Chondrocyte (in vitro differentiated cells): ENCODE results near the gene PDZD2. TPM values are rescaled to one million over a fixed set of nuclear protein-coding genes. Genes with fewer than 3 reads are reported as not detected.

Experiments
- DNase-seq: peaks from one replicate; pipeline ENCODE4 v3.0.0; 2021; ENCODE audit warnings: mixed read lengths, low spot score
- H3K27ac Mint-ChIP-seq: one replicate; pipeline ENCODE4 v1.8.0; 2021; ENCODE audit warnings: mild to moderate bottlenecking, moderate library complexity, mixed read lengths; ENCODE audit not compliant: unreplicated experiment
- H3K27me3 Mint-ChIP-seq: 2 replicates; pipeline ENCODE4 v1.8.0; 2021; ENCODE audit warnings: low read depth, mixed read lengths
- H3K36me3 Mint-ChIP-seq: 2 replicates; pipeline ENCODE4 v1.8.0; 2021; ENCODE audit warnings: low read depth, mixed read lengths
- H3K4me1 Mint-ChIP-seq: 2 replicates; pipeline ENCODE4 v1.8.0; 2021; ENCODE audit warnings: low read depth, mild to moderate bottlenecking, mixed read lengths
- H3K4me3 Mint-ChIP-seq: one replicate; pipeline ENCODE4 v1.8.0; 2021; ENCODE audit warnings: mild to moderate bottlenecking, moderate library complexity, mixed read lengths; ENCODE audit not compliant: unreplicated experiment
- H3K9me3 Mint-ChIP-seq: 2 replicates; pipeline ENCODE4 v1.8.0; 2021; ENCODE audit warnings: low read depth, mixed read lengths
- total RNA-seq: library from RNA; stranded (reverse); gene quantifications from 3 replicates; pipeline ENCODE4 v1.2.1, GENCODE V29; 2021
- TF ChIP-seq, protein P1 (sequence below): fragments of 200-600 bp; sonication (generic); IDR thresholded peaks from 2 replicates; pipeline ENCODE4 v1.5.0; 2021; ENCODE audit warnings: antibody characterized with exemption, mild to moderate bottlenecking, moderate library complexity

The PDZD2 gene
- total RNA-seq, 1 donor from 2014 or later: 30.9 TPM

DNA sequence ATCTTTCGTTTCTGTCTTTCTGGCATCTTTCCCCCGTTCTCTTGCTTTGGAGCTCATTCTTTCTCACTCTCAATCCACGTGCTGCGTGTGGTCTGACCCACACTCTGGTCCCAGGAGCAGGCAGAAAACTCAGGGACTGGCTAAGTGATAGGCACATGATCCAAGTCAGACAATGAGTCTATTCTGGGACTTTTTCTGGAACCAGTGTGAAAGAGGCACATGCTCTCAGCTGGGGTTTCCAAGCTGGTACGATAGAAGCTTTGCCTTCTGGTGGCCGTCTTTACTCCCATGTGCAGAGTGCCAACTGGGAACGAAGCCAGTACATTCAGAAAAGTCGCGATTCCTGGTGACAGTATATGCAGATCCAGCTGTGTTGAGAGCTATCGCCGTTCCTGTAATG, 94.4 kb downstream of the PDZD2 start:
- no peak for DNase-seq
- Mint-ChIP-seq H3K36me3 (no peaks in the 10 kb centered on the region), H3K27me3 (peaks cover 9% of the 10 kb centered on the region), H3K4me1 (no peaks in the 10 kb centered on the region), H3K4me3 (no peak overlapping the region), H3K9me3 (no peaks in the 10 kb centered on the region), H3K27ac (no peak overlapping the region)
- TF ChIP-seq, protein P1, sequence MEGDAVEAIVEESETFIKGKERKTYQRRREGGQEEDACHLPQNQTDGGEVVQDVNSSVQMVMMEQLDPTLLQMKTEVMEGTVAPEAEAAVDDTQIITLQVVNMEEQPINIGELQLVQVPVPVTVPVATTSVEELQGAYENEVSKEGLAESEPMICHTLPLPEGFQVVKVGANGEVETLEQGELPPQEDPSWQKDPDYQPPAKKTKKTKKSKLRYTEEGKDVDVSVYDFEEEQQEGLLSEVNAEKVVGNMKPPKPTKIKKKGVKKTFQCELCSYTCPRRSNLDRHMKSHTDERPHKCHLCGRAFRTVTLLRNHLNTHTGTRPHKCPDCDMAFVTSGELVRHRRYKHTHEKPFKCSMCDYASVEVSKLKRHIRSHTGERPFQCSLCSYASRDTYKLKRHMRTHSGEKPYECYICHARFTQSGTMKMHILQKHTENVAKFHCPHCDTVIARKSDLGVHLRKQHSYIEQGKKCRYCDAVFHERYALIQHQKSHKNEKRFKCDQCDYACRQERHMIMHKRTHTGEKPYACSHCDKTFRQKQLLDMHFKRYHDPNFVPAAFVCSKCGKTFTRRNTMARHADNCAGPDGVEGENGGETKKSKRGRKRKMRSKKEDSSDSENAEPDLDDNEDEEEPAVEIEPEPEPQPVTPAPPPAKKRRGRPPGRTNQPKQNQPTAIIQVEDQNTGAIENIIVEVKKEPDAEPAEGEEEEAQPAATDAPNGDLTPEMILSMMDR: no peak

DNA sequence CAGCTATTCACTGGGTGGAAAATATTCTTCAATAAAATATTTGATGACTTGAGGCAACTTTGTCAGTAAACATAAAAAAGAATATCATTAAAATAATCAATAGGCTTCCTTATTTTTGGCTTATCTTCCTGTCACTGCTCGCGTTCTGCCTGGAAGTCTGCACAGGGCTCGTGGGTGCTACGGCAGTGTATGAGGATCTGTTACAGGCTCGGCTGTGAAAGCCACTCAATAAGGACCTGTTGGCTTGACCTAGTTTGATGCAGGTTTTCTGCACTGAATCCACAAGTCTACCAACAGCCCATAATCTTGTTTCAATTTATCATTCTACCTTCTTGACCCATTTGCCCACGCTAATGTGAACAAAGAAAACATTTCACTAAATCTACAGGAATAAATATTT, 97.2 kb downstream of the PDZD2 start:
- TF ChIP-seq, protein P1: no peak
- no peak for DNase-seq
- no peak overlapping the region for H3K4me3 Mint-ChIP-seq
- no peaks in the 10 kb centered on the region for H3K36me3 Mint-ChIP-seq
- no peaks in the 10 kb centered on the region for H3K4me1 Mint-ChIP-seq
- H3K9me3 Mint-ChIP-seq: peaks cover 4% of the 10 kb centered on the region
- no peak overlapping the region for H3K27ac Mint-ChIP-seq
- peaks cover 9% of the 10 kb centered on the region for H3K27me3 Mint-ChIP-seq

DNA sequence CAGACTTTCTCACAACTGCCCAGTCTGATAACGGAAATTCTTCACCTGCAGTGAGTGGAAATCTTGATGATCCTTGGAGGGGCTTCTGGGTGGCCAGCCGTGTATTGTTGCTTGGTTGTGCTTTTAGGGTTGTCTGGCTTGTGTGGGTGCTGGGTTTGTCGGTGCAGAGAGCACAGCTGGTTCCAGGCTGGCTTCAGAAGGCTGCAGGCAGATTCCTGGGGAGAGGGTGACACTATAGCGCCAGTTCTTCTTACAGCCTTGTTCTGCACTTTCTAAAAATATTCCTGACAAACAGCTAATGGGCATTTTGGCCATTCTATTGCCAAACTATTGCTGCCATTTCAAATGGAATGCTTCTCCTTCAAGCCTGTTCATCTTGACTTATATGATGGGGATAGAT, 99.3 kb downstream of the PDZD2 start:
- peaks cover 9% of the 10 kb centered on the region for H3K27me3 Mint-ChIP-seq
- H3K36me3 Mint-ChIP-seq: no peaks in the 10 kb centered on the region
- peaks cover 4% of the 10 kb centered on the region for H3K9me3 Mint-ChIP-seq
- H3K27ac Mint-ChIP-seq: no peak overlapping the region
- H3K4me1 Mint-ChIP-seq: no peaks in the 10 kb centered on the region
- DNase-seq: no peak
- TF ChIP-seq, protein P1: no peak
- H3K4me3 Mint-ChIP-seq: no peak overlapping the region

DNA sequence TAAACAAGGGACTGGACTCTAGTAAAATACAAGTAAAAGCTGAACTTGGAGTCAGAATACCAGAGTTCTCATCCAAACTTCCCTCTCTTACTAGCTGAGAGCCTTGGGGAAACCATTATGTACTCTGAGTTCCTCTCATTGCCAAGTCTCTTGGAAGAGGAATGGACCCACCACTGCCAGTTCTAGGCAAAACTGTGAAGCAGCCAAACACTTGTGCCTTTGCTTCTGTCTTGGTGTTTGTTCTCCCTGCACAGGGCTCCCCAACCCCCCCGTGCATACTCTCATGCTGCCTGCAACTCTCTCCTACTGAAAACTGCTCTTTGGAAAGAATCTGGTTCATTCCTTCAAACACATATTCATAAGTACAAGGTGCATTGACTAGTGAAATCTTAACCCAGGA, 102.6 kb downstream of the PDZD2 start:
- peaks cover 4% of the 10 kb centered on the region for H3K9me3 Mint-ChIP-seq
- H3K4me3 Mint-ChIP-seq: no peak overlapping the region
- no peaks in the 10 kb centered on the region for H3K4me1 Mint-ChIP-seq
- no peaks in the 10 kb centered on the region for H3K36me3 Mint-ChIP-seq
- H3K27ac Mint-ChIP-seq: no peak overlapping the region
- DNase-seq: no peak
- TF ChIP-seq, protein P1: no peak
- peaks cover 4% of the 10 kb centered on the region for H3K27me3 Mint-ChIP-seq

DNA sequence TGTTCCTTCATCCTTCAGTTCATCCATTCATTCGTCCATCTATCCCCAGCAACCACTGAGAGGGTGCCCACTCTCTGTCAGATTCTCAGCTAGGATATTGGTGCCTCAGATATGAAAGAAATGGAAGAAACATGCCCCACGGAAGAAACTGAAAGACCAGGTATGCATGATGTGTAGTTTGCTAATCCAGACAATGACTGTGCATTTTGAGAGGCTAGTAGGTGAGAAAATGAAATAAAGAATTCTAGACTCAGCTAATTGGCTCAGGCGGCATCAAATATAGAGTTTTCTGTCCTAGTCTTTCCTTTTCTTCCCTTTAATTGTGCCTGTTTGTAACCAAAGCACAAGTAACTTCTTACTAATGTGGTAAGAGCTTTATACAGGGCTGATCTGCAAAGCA, 104.7 kb downstream of the PDZD2 start:
- H3K4me3 Mint-ChIP-seq: no peak overlapping the region
- no peaks in the 10 kb centered on the region for H3K36me3 Mint-ChIP-seq
- peaks cover 4% of the 10 kb centered on the region for H3K9me3 Mint-ChIP-seq
- TF ChIP-seq, protein P1: no peak
- H3K27me3 Mint-ChIP-seq: peaks cover 6% of the 10 kb centered on the region
- H3K4me1 Mint-ChIP-seq: no peaks in the 10 kb centered on the region
- H3K27ac Mint-ChIP-seq: no peak overlapping the region
- no peak for DNase-seq
